DND-41 (cell line): ENCODE results near the gene OBP2B.

Experiments
- ATAC-seq: fragments of 200-7000 bp; cut with Tn5 transposase; 3 replicates; pipeline ENCODE4 v1.9.1; 2021; ENCODE audit warnings: low read depth; ENCODE audit not compliant: insufficient read depth
- DNase-seq: peaks from one replicate; pipeline ENCODE4 v3.0.0-alpha.2; 2020
- H2AFZ ChIP-seq: 2 replicates; pipeline ENCODE4 v1.6.0; 2012; ENCODE audit warnings: low read depth, low read length
- H3K27ac ChIP-seq: 2 replicates; pipeline ENCODE4 v1.5.1; 2012; ENCODE audit warnings: low read length, inconsistent platforms
- H3K27me3 ChIP-seq: fragments of 200-600 bp; sonication (generic); 2 replicates; pipeline ENCODE4 v1.6.0; 2012; ENCODE audit warnings: low read length, mild to moderate bottlenecking, inconsistent platforms; ENCODE audit not compliant: insufficient read depth, poor library complexity
- H3K36me3 ChIP-seq: 2 replicates; pipeline ENCODE4 v1.5.1; 2012; ENCODE audit warnings: low read length, inconsistent platforms; ENCODE audit not compliant: insufficient read depth
- H3K4me1 ChIP-seq: 2 replicates; pipeline ENCODE4 v1.5.1; 2012; ENCODE audit warnings: mild to moderate bottlenecking, low read length; ENCODE audit not compliant: insufficient read depth
- H3K4me2 ChIP-seq: 2 replicates; pipeline ENCODE4 v1.6.0; 2012; ENCODE audit warnings: mild to moderate bottlenecking, moderate library complexity, low read length, inconsistent platforms; ENCODE audit not compliant: insufficient read depth
- H3K4me3 ChIP-seq, 2 experiments: fragments of 200-600 bp in 1 of 2; shearing (Covaris generic) in 1 of 2; 2 replicates each; pipeline ENCODE4 v1.5.1; 2012 to 2016; ENCODE audit warnings: inconsistent platforms in 2 of 2, low read length in 2 of 2, mild to moderate bottlenecking in 2 of 2, low read depth in 1 of 2, moderate library complexity in 1 of 2
- H3K79me2 ChIP-seq: 2 replicates; pipeline ENCODE4 v1.6.0; 2012; ENCODE audit warnings: low read length, inconsistent platforms; ENCODE audit not compliant: insufficient read depth
- H3K9ac ChIP-seq: 2 replicates; pipeline ENCODE4 v1.6.0; 2012; ENCODE audit warnings: low read depth, mild to moderate bottlenecking, inconsistent platforms, low read length, moderate library complexity
- H3K9me3 ChIP-seq: 2 replicates; pipeline ENCODE4 v1.5.1; 2012; ENCODE audit warnings: low read length, moderate library complexity, mild to moderate bottlenecking, inconsistent platforms; ENCODE audit not compliant: insufficient read depth, severe bottlenecking
- H4K20me1 ChIP-seq: 2 replicates; pipeline ENCODE4 v1.6.0; 2012; ENCODE audit warnings: low read length; ENCODE audit not compliant: insufficient read depth
- CTCF ChIP-seq: IDR thresholded peaks from 2 replicates; pipeline ENCODE4 v1.5.1; 2012; ENCODE audit warnings: borderline replicate concordance, low read length, moderate library complexity, mild to moderate bottlenecking; ENCODE audit not compliant: poor library complexity, severe bottlenecking; ENCODE audit errors: extremely low read depth
- EZH2 ChIP-seq: IDR thresholded peaks from 3 replicates; pipeline ENCODE4 v1.6.1; 2012; ENCODE audit warnings: borderline replicate concordance, low read depth, mild to moderate bottlenecking, moderate library complexity, low read length, inconsistent platforms; ENCODE audit not compliant: severe bottlenecking

Gene OBP2B

GRCh38 chr9:133162861-133163503, 46.1 kb downstream of the OBP2B start:
- Histone ChIP-seq H3K27ac (no peak overlapping the region), H3K4me1 (peaks cover 10% of the 10 kb centered on the region), H3K9me3 (no peaks in the 10 kb centered on the region), H3K36me3 (no peaks in the 10 kb centered on the region), H3K27me3 (no peaks in the 10 kb centered on the region), H2AFZ (no peak overlapping the region), H3K9ac (peak overlapping the region; percentile 43; the same call in 1 of the 2 replicates), H3K79me2 (no peaks in the 10 kb centered on the region), H3K4me3 (peak overlapping the region in 1 of 2 experiments; percentile 46; a peak in 1 of 4 replicates), H4K20me1 (no peaks in the 10 kb centered on the region), H3K4me2 (peak overlapping the region; percentile 64)
- ATAC-seq (no peak), DNase-seq (no peak)
- no peak for TF ChIP-seq CTCF

- Histone ChIP-seq H3K4me1 (peaks cover 10% of the 10 kb centered on the region), H3K9ac (no peak overlapping the region), H3K79me2 (no peaks in the 10 kb centered on the region), H3K27me3 (no peaks in the 10 kb centered on the region), H4K20me1 (no peaks in the 10 kb centered on the region), H3K4me3 (no peak overlapping the region), H2AFZ (no peak overlapping the region), H3K36me3 (no peaks in the 10 kb centered on the region), H3K4me2 (no peak overlapping the region), H3K27ac (no peak overlapping the region), H3K9me3 (no peaks in the 10 kb centered on the region)
- ATAC-seq = no peak
- DNase-seq = no peak
- TF ChIP-seq CTCF (no peak), EZH2 (no peak)
Observed at GRCh38 chr9:133161547-133161950, 47.5 kb downstream of the OBP2B start.

- peak; percentile 43 for DNase-seq
- H3K4me3 ChIP-seq = no peak overlapping the region
- H3K36me3 ChIP-seq = no peaks in the 10 kb centered on the region
- H3K4me2 ChIP-seq = no peak overlapping the region
- TF ChIP-seq EZH2 (no peak), CTCF (peak; percentile 80)
- no peaks in the 10 kb centered on the region for H3K27me3 ChIP-seq
- no peak overlapping the region for H2AFZ ChIP-seq
- no peaks in the 10 kb centered on the region for H3K9me3 ChIP-seq
- no peaks in the 10 kb centered on the region for H3K79me2 ChIP-seq
- no peaks in the 10 kb centered on the region for H4K20me1 ChIP-seq
- H3K4me1 ChIP-seq = peaks cover 10% of the 10 kb centered on the region
- no peak overlapping the region for H3K9ac ChIP-seq
- H3K27ac ChIP-seq = no peak overlapping the region
- peak; percentile 76 for ATAC-seq
Observed at GRCh38 chr9:133160742-133161546, 48.1 kb downstream of the OBP2B start.
